PFSK-1 (cell line): ENCODE data around the gene RAD51B.

Experiments used
- FOXP2 ChIP-seq: optimal IDR thresholded peaks from 2 replicates; pipeline ENCODE3; 2011; ENCODE audit warnings: borderline replicate concordance, control low read depth, inconsistent platforms; ENCODE audit not compliant: insufficient read depth; ENCODE audit errors: extremely low read length, extremely low read depth
- POLR2AphosphoS5 ChIP-seq: IDR thresholded peaks from 2 replicates; pipeline ENCODE4 v1.6.1; 2012; ENCODE audit warnings: low read depth, mild to moderate bottlenecking, control low read depth, low read length, moderate library complexity
- SIN3A ChIP-seq: IDR thresholded peaks from 2 replicates; pipeline ENCODE4 v1.6.1; 2012; ENCODE audit warnings: mild to moderate bottlenecking, low read length, moderate library complexity, borderline replicate concordance; ENCODE audit not compliant: insufficient read depth
- TAF1 ChIP-seq: IDR thresholded peaks from 2 replicates; pipeline ENCODE4 v1.6.1; 2012; ENCODE audit warnings: low read length, control low read depth, borderline replicate concordance; ENCODE audit not compliant: insufficient read depth
- TF ChIP-seq, protein P1 (sequence below), 2 experiments: IDR thresholded peaks; 2 replicates each; pipeline versions ENCODE4 v1.6.1 to v1.8.0; 2011 to 2012; ENCODE audit warnings: low read depth in 2 of 2, low read length in 2 of 2, control low read depth in 1 of 2, inconsistent platforms in 1 of 2, mild to moderate bottlenecking in 1 of 2, moderate library complexity in 1 of 2; ENCODE audit not compliant: insufficient read depth in 1 of 2

DNA sequence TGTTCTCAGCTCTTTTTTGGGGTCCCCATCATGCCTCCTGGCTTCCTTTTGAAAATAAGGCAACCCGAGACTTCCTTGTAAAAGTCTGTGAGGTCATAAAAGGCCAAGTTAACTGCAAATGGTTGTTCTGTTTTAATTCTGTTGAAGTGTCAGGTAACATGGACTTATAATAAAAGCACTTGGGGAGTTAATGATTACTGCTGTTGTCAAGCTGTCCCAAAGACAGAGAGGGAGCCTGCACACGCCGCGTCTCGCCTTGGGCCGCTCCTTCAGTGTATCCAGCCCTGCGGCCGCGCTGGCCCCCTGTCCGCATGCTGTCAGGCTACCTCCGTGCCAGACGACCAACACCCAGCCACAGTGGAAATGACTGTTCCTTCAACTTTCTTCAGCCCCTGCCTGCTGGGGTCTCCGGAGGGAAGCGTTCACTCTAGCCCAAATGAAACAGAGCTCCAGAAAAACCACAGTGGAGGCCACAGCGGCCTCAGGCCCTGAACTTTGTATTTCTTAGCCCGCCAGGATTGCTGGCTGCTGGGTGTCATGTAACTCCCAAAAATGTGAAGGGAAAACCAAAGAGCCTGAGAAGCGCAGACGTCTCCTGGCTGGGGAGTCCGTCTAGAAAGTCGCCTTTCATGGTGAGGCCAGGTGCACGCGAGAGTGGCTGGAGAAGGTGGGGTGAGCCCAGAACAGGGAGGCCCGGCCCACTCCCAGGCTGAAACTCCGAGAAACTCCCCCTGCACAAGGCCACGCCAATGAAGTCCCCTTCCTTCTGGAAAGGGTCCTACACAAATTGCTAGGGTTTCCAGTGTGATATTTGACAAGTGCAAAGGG, 784.2 kb downstream of the RAD51B start:
- TF ChIP-seq, protein P1, sequence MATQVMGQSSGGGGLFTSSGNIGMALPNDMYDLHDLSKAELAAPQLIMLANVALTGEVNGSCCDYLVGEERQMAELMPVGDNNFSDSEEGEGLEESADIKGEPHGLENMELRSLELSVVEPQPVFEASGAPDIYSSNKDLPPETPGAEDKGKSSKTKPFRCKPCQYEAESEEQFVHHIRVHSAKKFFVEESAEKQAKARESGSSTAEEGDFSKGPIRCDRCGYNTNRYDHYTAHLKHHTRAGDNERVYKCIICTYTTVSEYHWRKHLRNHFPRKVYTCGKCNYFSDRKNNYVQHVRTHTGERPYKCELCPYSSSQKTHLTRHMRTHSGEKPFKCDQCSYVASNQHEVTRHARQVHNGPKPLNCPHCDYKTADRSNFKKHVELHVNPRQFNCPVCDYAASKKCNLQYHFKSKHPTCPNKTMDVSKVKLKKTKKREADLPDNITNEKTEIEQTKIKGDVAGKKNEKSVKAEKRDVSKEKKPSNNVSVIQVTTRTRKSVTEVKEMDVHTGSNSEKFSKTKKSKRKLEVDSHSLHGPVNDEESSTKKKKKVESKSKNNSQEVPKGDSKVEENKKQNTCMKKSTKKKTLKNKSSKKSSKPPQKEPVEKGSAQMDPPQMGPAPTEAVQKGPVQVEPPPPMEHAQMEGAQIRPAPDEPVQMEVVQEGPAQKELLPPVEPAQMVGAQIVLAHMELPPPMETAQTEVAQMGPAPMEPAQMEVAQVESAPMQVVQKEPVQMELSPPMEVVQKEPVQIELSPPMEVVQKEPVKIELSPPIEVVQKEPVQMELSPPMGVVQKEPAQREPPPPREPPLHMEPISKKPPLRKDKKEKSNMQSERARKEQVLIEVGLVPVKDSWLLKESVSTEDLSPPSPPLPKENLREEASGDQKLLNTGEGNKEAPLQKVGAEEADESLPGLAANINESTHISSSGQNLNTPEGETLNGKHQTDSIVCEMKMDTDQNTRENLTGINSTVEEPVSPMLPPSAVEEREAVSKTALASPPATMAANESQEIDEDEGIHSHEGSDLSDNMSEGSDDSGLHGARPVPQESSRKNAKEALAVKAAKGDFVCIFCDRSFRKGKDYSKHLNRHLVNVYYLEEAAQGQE (IDR thresholded peaks at IDR 0.05; ENCODE audit: insufficient read depth in 1 of 2, low read depth in 2 of 2, low read length in 2 of 2) = no peak
- TF ChIP-seq POLR2AphosphoS5 (no peak), TAF1 (no peak), SIN3A (no peak), FOXP2 (no peak)
